Medulla oblongata (tissue), 1 donor: ENCODE data around the gene ARHGAP23.
"Not testable (repeated sequence)": the region's sequence is repeated elsewhere in the genome, so short reads cannot be mapped to it uniquely, and the experiment has no call there.

ENCODE experiments used
- DNase-seq: peaks from one replicate; pipeline ENCODE4 v3.0.0-alpha.2; 2015; ENCODE audit errors: extremely low spot score

The ARHGAP23 gene

DNA sequence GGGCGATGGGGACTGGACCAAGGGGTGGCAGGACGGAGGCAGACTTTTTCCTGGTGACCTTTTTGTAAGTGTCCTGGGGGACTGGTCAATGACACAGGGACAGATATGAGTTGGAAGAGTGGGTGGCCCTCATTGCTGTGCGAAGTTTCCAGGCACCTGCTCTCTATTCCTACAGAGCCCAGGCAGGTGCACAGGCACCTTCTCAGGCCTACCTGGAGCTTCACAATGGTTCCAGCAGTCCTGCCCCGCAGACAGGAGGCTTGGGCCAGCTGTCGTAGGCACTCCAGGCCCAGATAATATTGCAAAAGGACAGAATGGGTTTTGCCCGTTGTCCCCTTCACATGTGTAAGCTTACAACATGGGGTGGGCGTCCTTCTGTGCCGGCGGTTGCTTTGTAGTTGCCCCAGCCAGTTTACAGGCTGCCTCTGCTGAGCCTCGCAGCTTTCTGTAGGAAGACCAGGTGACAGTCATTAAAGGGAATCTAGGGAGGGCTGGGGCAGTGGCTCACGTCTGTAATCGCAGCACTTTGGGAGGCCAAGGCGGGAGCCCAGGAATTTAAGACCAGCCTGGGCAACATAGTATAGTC, 84.3 kb downstream of the ARHGAP23 start:
- DNase-seq = no peak

DNA sequence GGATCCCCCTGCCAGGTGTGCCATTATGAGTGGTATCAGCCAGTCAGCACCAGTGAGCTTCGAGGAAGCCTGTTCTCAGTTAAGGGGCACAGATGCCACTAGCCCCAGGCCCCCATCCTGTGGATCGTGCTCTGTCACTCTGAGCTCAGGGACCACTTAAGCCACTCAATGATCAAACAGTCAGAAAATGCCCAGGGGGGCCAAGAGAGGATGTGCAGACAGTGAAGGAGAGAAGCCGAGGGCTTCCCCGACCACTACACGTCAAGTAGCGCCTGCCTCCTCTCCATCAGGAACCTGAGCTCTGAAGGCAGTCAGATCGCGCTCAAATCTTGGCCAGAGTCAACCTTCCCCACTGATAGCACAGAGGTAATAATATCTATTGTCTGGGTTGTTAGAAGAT, 98.3 kb downstream of the ARHGAP23 start:
- DNase-seq = not testable (repeated sequence)

DNA sequence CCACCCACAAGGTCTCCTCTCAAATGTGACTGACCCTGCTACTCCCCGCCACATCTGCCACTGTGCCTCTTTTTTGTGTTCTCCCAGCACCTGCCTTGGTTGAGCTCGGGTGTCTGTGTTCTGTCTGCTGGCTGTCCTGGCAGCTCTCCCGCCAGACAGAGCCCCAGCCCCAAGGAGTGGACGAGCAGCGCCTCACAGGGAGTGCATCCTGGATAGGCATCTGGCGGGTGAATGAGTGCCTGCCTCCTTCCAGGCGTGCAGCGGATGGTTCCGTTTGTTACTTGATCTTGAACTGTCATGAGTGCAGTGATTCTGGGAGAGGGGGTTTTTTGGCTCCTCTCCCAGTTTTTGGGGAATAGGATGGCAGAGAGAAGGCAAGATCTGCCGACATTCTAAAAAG, 99.9 kb downstream of the ARHGAP23 start:
- not testable (repeated sequence) for DNase-seq

- not testable (repeated sequence) for DNase-seq
These were observed 102.6 kb downstream of the ARHGAP23 start for GRCh38 chr17:38530856-38531255.

GRCh38 chr17:38531761-38532160, 103.5 kb downstream of the ARHGAP23 start:
- not testable (repeated sequence) for DNase-seq

GRCh38 chr17:38532451-38532850, 104.2 kb downstream of the ARHGAP23 start:
- DNase-seq = no peak

DNA sequence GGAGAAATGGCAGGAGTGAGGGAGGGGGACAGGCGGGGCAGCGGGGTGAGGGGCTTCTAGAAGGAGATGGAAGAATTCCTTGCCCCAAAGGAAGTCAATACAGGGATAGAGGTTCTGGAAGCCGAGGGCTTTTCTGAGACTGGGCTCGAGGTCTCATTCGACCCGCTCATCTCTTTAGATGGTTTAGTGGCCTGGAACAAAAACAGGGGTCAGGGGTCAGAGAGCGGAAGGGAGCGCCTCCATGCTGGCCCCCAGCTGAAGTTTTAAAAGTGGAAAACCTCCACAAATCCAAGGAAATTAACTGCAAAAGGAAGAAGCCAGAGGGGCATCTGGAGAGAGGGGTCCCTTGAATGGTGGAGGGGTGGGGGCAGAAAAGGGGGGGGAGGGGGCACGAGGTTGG, 105.0 kb downstream of the ARHGAP23 start:
- DNase-seq = no peak

GRCh38 chr17:38533866-38534497, 105.7 kb downstream of the ARHGAP23 start:
- DNase-seq = no peak

DNA sequence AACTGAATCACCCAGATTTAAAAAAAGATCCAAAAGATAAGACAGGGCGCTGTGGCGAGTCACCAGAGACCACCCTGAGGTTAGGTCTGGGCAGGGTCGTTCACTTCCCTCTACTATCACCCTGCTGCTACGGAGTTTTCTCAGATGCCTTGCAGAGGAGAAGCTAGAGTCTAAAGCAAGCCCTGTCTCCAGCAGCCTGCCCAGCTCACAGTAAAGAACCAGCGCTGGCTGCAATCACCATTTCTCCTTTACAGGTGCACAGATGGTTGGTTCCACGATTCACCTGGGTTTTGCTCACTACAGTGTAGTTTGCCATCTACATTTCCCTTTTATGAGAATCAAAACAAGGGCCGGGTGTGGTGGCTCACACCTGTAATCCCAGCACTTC, 106.2 kb downstream of the ARHGAP23 start:
- no peak for DNase-seq

DNA sequence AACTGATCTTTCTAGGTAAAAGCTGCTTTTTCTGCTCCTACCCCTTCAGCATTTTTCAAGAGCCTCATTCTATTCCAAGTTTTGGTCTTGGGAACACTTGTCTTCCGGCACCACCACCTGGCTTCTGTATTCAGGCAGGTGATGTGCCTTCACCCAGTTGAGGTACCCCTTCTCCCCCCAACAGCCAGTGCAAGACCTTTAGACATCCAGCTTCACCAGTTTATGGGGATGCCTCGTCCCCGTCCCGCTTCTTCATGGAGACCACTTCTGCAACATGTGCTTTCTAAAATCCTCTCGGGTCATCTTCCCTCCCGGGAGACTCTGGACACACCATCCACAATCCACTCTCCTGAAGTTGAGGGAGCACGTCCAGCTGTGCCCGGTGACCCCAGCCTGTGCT, 107.6 kb downstream of the ARHGAP23 start:
- DNase-seq = no peak

GRCh38 chr17:38536661-38537060, 108.4 kb downstream of the ARHGAP23 start:
- no peak for DNase-seq

- no peak for DNase-seq
These were observed 110.6 kb downstream of the ARHGAP23 start for GRCh38 chr17:38538906-38539305.

- no peak for DNase-seq
These were observed 111.1 kb downstream of the ARHGAP23 start for GRCh38 chr17:38539386-38539785.

DNA sequence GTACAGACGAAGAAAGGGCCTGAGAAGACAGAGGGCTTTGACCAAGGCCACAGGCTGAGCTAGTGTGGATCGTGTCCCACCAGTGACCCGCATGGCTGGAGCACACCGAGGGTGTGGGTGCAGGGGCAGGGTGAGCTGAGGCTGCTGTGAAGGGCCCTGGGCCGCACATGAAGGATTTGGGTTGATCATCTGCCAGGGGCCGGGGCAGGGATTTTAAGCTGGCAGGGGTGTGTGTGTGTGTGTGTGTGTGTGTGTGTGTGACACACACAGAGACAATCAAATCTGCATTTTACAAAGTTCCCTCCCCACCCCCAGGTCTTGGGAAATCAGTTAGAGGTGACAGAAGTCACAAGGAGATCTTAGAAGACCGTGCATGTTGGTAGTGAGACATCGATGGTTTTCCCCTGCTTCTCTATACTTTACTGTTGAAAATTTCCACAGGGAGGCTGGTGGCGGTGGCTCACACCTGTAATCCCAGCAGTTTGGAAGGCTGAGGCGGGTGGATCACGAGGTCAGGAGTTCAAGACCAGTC, 112.3 kb downstream of the ARHGAP23 start:
- no peak for DNase-seq

DNA sequence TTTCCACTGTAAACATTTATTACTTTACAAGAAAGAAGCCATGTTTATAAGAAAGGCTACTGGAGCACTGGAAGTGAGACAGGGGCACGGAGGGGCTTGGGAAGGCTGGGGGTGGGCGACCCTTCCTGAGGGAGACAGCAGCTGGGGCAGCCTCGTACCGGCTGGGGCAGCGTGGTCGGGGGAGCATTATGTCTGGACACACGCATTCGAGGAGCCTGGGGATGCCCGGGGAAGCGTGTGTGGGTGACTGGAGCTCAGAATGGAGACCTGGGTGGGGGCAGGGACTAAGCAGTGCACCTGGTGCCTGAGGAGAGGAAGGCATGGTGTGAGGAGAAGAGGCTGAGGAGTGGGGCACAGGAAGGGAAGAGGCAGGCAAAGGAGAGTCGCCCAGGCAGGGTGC, 113.0 kb downstream of the ARHGAP23 start:
- DNase-seq = no peak

GRCh38 chr17:38542286-38542685, 114.0 kb downstream of the ARHGAP23 start:
- DNase-seq = no peak

DNA sequence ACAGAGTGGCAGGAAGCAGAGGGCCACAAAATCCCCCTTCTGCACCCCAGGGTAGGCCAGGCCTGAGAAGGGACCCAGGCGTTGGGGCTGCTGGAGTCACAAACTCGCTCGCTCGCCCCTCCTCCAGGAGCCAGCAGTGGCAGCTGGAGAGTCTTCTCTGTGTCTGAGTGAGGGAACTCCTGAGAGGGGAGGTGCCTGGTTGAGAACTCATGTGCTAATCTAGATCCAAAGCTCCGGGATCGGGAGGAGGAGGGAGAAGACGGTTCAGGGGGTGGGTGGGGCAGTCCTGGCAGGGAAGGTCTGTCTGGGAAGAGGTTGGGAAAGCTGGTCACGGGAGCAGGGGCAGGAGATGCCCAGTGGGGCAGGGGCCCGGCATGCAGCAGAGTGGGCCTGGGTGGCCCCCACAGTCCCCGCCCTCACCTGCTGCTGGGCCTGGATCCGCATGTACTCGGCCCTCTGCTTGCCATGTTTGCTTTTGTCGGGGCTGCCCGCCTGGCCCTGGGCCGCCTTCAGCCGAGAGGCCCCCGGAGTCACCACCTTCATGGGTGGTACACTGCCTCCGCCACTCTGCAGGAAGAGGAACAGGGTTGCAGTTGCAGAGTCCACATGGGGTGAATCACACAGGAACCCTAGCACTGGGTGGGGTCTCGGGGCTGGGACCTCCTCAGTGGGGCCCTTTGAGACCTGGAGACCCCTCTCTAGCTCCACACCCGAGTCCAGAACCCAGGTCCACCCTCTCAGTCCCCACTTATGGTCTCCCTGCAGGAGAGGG, 115.3 kb downstream of the ARHGAP23 start:
- no peak for DNase-seq

DNA sequence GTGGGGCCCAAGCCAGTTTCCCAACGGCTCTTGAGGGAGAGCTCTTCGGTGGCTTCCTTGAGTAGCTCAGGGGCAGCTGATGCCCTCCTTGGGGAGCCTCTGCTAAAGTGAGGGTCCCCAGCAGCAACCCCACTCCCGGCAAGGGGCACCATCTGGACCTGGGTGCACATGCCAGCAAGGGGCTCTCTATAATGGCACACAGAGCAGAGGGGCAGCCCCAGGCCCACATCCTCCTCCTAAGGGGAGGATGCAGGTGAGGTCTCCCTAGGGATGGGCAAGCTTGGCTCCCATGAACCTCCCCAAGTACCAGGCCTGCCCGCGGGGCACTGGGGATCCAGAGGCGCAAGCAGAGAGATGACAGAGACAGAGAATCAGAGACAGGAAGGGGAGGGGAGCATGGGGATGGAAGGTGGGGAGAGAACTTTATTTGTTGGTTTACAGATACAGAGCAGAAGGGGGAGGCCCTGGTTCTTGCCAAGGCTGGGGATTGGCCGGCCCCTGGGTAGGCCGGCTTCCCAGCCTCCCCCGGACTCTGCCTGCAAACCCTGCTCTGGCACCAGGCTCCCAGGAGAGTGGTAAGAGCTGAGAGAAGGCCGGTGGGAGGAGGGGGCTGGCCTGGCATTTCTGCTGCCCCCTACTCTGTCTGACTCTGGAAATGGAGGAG, 116.0 kb downstream of the ARHGAP23 start:
- DNase-seq = no peak

GRCh38 chr17:38544839-38545209, 116.6 kb downstream of the ARHGAP23 start:
- no peak for DNase-seq

GRCh38 chr17:38545531-38546225, 117.4 kb downstream of the ARHGAP23 start:
- DNase-seq = no peak

- DNase-seq = no peak
These were observed 118.1 kb downstream of the ARHGAP23 start for GRCh38 chr17:38546396-38546795.

DNA sequence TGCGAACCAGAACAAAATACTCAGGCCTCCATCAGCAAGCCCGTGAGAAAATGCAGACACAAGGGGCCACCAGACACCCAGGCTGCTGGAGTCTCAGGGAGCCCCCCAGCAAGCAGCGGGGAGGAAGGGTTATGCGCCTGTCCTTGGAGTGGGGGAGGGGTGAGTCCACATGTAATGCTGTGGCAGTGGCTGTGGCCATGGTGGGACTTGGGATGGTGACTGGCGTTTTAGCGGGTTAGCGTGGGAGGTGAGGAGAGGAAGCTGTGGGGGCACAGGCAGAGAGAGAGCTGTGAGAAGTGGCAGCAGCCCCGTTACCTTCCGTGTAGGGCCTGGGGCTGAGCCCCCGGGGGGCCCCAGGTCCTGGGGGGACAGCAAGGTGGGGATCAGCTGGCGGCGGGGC, 119.2 kb downstream of the ARHGAP23 start:
- DNase-seq = no peak
